HepG2 (cell line): ENCODE results near the gene BAZ1A. TPM values are rescaled to one million over a fixed set of nuclear protein-coding genes. Genes with fewer than 3 reads are reported as not detected.
A peak's percentile ranks its signal among the peaks of the same experiment; 100 is the strongest.

ENCODE experiments used
- CC2D1A ChIP-seq: sonication (generic); formaldehyde crosslinking; IDR thresholded peaks from 2 replicates; pipeline ENCODE4 v1.8.1; 2023; ENCODE audit warnings: mild to moderate bottlenecking, missing genetic modification reagents
- HMGXB3 ChIP-seq: sonication (generic); formaldehyde crosslinking; IDR thresholded peaks from 2 replicates; pipeline ENCODE4 v1.4.0; 2020; ENCODE audit warnings: missing genetic modification reagents, borderline replicate concordance
- KLF11 ChIP-seq: IDR thresholded peaks from 2 replicates; pipeline ENCODE4 v1.6.1; 2016; ENCODE audit warnings: missing compliant biosample characterization
- KMT2A ChIP-seq: sonication (generic); formaldehyde crosslinking; IDR thresholded peaks from 2 replicates; pipeline ENCODE4 v1.4.0; 2020; ENCODE audit warnings: missing genetic modification reagents
- TBX2 ChIP-seq: sonication (generic); formaldehyde crosslinking; IDR thresholded peaks from 2 replicates; pipeline ENCODE4 v1.5.0; 2020; ENCODE audit warnings: missing genetic modification reagents, mild to moderate bottlenecking, borderline replicate concordance
- ZBTB26 ChIP-seq: IDR thresholded peaks from 2 replicates; pipeline ENCODE4 v1.6.1; 2016; ENCODE audit warnings: missing compliant biosample characterization, missing genetic modification reagents, borderline replicate concordance
- ZNF136 ChIP-seq: sonication (generic); formaldehyde crosslinking; IDR thresholded peaks from 2 replicates; pipeline ENCODE4 v1.8.1; 2022; ENCODE audit warnings: low read depth, mild to moderate bottlenecking, moderate library complexity, missing genetic modification reagents
- ZNF709 ChIP-seq: sonication (generic); formaldehyde crosslinking; IDR thresholded peaks from 2 replicates; pipeline ENCODE4 v1.5.0; 2020; ENCODE audit warnings: mild to moderate bottlenecking, missing genetic modification reagents
- ZNF710 ChIP-seq: sonication (generic); formaldehyde crosslinking; IDR thresholded peaks from 2 replicates; pipeline ENCODE4 v1.5.0; 2020; ENCODE audit warnings: mild to moderate bottlenecking, missing genetic modification reagents, borderline replicate concordance
- polyA plus RNA-seq, 8 experiments: library from polyadenylated mRNA; depleted of rRNA in 3 of 8; stranded (reverse) in 7 of 8; unstranded in 1 of 8; fragments of >200 nt; fragmentation: Illumina TruSeq in 4 of 8; extraction: Trizol in 4 of 8; gene quantifications; 2 replicates each; pipeline versions ENCODE4 v1.2.1 to v1.2.3, GENCODE V29; 2011 to 2016; ENCODE audit warnings: low read depth in 4 of 8, missing spikeins in 1 of 8, mixed read lengths in 1 of 8; ENCODE audit not compliant: insufficient read depth in 1 of 8
- total RNA-seq, 5 experiments: library from RNA; depleted of rRNA; stranded (reverse); fragments of >200 nt; fragmentation: Illumina TruSeq; extraction: Trizol; gene quantifications; 2 replicates each; pipeline ENCODE4 v1.2.3, GENCODE V29; 2016; ENCODE audit warnings: low read depth in 1 of 5
- TF ChIP-seq, protein P1 (sequence below): sonication (generic); formaldehyde crosslinking; IDR thresholded peaks from 2 replicates; pipeline ENCODE4 v1.8.1; 2023; ENCODE audit warnings: mild to moderate bottlenecking, missing genetic modification reagents
- TF ChIP-seq, protein P2 (sequence below): sonication (generic); formaldehyde crosslinking; IDR thresholded peaks from 2 replicates; pipeline ENCODE4 v1.4.0; 2020; ENCODE audit warnings: missing genetic modification reagents
- TF ChIP-seq, protein P3 (sequence below): sonication (generic); formaldehyde crosslinking; conservative IDR thresholded peaks from 2 replicates; pipeline ENCODE4 v1.8.0; 2022; ENCODE audit warnings: mild to moderate bottlenecking, moderate library complexity, missing genetic modification reagents

Gene BAZ1A
- total and polyA plus RNA-seq, 2 of the 13 experiments (the other 11 are each of a cell fraction or from before 2014, with no cell fraction given), result 20.9 to 56.8 TPM

DNA sequence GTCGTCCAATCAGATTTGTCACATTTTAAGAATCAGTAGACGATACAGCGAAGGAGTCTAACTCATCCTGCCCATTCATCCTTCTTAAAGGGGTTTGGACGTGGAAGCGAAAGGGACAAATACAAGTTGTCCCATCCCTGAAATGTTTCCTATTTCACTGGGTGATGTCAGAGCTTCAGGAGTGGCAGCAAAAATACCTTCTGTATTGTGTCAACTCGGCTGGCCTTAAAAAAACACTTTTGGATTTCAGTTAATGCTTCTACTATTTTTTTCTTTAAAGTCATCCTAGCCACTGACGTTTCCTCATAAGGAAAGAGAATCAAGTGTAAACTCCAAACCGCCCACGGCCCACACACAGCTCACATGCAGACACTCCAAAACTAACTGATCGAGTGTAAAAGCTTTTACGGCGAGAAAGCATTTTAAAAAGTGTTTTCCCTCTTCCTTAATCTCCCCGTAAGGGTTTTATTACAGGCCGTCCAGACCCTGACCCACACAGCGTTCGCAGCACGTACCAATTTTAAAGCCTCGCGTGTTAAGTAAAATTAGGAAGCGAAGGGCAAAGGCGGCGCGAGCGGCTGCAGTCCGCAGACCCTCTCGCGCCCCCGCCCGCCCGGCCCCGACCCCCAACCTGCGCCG is 161.4 kb downstream of the BAZ1A start (continued):
- TF ChIP-seq HMGXB3 (peak; percentile 13; the same call in 1 of the 2 replicates), CC2D1A (no peak), ZBTB26 (CRISPR knock-in tag) (no peak), ZNF709 (CRISPR knock-in tag) (no peak), KLF11 (CRISPR knock-in tag) (no peak), ZNF710 (CRISPR knock-in tag) (no peak), TBX2 (CRISPR knock-in tag) (peak; percentile 7; the same call in 1 of the 2 replicates), KMT2A (CRISPR knock-in tag) (no peak), ZNF136 (0 out of 2 replicates have a peak, but pooled peaks have one; percentile 16)
- TF ChIP-seq, protein P1, sequence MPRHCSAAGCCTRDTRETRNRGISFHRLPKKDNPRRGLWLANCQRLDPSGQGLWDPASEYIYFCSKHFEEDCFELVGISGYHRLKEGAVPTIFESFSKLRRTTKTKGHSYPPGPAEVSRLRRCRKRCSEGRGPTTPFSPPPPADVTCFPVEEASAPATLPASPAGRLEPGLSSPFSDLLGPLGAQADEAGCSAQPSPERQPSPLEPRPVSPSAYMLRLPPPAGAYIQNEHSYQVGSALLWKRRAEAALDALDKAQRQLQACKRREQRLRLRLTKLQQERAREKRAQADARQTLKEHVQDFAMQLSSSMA (CRISPR knock-in tag), result no peak
- TF ChIP-seq, protein P2, sequence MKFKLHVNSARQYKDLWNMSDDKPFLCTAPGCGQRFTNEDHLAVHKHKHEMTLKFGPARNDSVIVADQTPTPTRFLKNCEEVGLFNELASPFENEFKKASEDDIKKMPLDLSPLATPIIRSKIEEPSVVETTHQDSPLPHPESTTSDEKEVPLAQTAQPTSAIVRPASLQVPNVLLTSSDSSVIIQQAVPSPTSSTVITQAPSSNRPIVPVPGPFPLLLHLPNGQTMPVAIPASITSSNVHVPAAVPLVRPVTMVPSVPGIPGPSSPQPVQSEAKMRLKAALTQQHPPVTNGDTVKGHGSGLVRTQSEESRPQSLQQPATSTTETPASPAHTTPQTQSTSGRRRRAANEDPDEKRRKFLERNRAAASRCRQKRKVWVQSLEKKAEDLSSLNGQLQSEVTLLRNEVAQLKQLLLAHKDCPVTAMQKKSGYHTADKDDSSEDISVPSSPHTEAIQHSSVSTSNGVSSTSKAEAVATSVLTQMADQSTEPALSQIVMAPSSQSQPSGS (CRISPR knock-in tag), result no peak
- TF ChIP-seq, protein P3, sequence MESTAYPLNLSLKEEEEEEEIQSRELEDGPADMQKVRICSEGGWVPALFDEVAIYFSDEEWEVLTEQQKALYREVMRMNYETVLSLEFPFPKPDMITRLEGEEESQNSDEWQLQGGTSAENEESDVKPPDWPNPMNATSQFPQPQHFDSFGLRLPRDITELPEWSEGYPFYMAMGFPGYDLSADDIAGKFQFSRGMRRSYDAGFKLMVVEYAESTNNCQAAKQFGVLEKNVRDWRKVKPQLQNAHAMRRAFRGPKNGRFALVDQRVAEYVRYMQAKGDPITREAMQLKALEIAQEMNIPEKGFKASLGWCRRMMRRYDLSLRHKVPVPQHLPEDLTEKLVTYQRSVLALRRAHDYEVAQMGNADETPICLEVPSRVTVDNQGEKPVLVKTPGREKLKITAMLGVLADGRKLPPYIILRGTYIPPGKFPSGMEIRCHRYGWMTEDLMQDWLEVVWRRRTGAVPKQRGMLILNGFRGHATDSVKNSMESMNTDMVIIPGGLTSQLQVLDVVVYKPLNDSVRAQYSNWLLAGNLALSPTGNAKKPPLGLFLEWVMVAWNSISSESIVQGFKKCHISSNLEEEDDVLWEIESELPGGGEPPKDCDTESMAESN (CRISPR knock-in tag), result peak; percentile 55; the same call in 1 of the 2 replicates
